Naive thymus-derived CD4-positive, alpha-beta T cell (primary cell): ENCODE measurements around the gene ADSL. TPM values are rescaled to one million over a fixed set of nuclear protein-coding genes. Genes with fewer than 3 reads are reported as not detected.
A peak's percentile ranks its signal among the peaks of the same experiment; 100 is the strongest.

Experiments
- ATAC-seq: fragments of 150-1000 bp; cut with Tn5 transposase; 2 replicates; pipeline ENCODE4 v1.10.0; 2021; ENCODE audit warnings: mild to moderate bottlenecking, moderate library complexity
- CTCF ChIA-PET: fragments of 350-600 bp; sonication (Branson Sonifier 250); formaldehyde crosslinking; loops from one replicate; lab custom pipeline; 2021; ENCODE audit warnings: antibody characterized with exemption; lab: Charles Lee
- POLR2A ChIA-PET: fragments of 350-600 bp; sonication (Branson Sonifier 250); formaldehyde crosslinking; loops from one replicate; lab custom pipeline; 2021; ENCODE audit warnings: antibody characterized with exemption, inconsistent platforms; lab: Charles Lee
- DNase-seq, 9 donors: peaks; one replicate each; pipeline versions ENCODE4 v3.0.0 to v3.0.0-alpha.2; 2020 to 2022; ENCODE audit warnings: mixed read lengths in 1 of 9
- H3K27ac ChIP-seq: one replicate; pipeline ENCODE4 v1.7.0; 2013; ENCODE audit warnings: mild to moderate bottlenecking, low read depth, low read length, moderate library complexity
- H3K27me3 ChIP-seq, 2 donors: one replicate each; pipeline ENCODE4 v1.7.0; 2013; ENCODE audit warnings: low read length in 2 of 2, mild to moderate bottlenecking in 2 of 2, moderate library complexity in 2 of 2; ENCODE audit not compliant: control insufficient read depth in 2 of 2, insufficient read depth in 2 of 2
- H3K36me3 ChIP-seq, 3 experiments: 1 replicate in 2 of 3; 2 replicates in 1 of 3; pipeline ENCODE4 v1.7.0; 2013; ENCODE audit warnings: low read length in 3 of 3, mild to moderate bottlenecking in 3 of 3, moderate library complexity in 1 of 3; ENCODE audit not compliant: insufficient read depth in 3 of 3, control insufficient read depth in 2 of 3
- H3K4me1 ChIP-seq, 2 donors: one replicate each; pipeline ENCODE4 v1.7.0; 2013; ENCODE audit warnings: low read length in 2 of 2, mild to moderate bottlenecking in 2 of 2, moderate library complexity in 1 of 2; ENCODE audit not compliant: control insufficient read depth in 2 of 2, insufficient read depth in 2 of 2
- H3K4me3 ChIP-seq: 2 replicates; pipeline ENCODE4 v1.7.0; 2013; ENCODE audit warnings: mild to moderate bottlenecking, low read length
- H3K9me3 ChIP-seq, 3 experiments: 1 replicate in 2 of 3; 2 replicates in 1 of 3; pipeline ENCODE4 v1.7.0; 2013; ENCODE audit warnings: low read length in 3 of 3; ENCODE audit not compliant: control insufficient read depth in 2 of 3
- H3K27ac Mint-ChIP-seq, 9 donors: one replicate each; pipeline ENCODE4 v1.8.0; 2020 to 2022; ENCODE audit warnings: mixed read lengths in 9 of 9, mild to moderate bottlenecking in 8 of 9, moderate library complexity in 5 of 9, inconsistent platforms in 2 of 9
- H3K27me3 Mint-ChIP-seq, 5 donors: one replicate each; pipeline ENCODE4 v1.8.0; 2021 to 2022; ENCODE audit warnings: mixed read lengths in 5 of 5, mild to moderate bottlenecking in 1 of 5
- H3K36me3 Mint-ChIP-seq, 5 donors: one replicate each; pipeline ENCODE4 v1.8.0; 2020 to 2022; ENCODE audit warnings: mixed read lengths in 5 of 5, mild to moderate bottlenecking in 3 of 5, inconsistent platforms in 1 of 5
- H3K4me1 Mint-ChIP-seq, 7 donors: one replicate each; pipeline ENCODE4 v1.8.0; 2020 to 2022; ENCODE audit warnings: mixed read lengths in 7 of 7, mild to moderate bottlenecking in 3 of 7, inconsistent platforms in 1 of 7
- H3K4me3 Mint-ChIP-seq, 10 donors: one replicate each; pipeline ENCODE4 v1.8.0; 2020 to 2022; ENCODE audit warnings: mild to moderate bottlenecking in 10 of 10, mixed read lengths in 10 of 10, moderate library complexity in 6 of 10, inconsistent platforms in 2 of 10
- H3K9me3 Mint-ChIP-seq, 11 donors: one replicate each; pipeline ENCODE4 v1.8.0; 2020 to 2022; ENCODE audit warnings: mixed read lengths in 11 of 11, mild to moderate bottlenecking in 4 of 11, inconsistent platforms in 1 of 11, moderate library complexity in 1 of 11
- intact Hi-C, 2 donors: fragments of 100-400 bp; cut with micrococcal nuclease; formaldehyde crosslinking; loops; one replicate each; pipeline ENCODE4 v1.15.1; 2023
- polyA plus RNA-seq, 2 donors: library from polyadenylated mRNA; unstranded; fragments of 300-500 nt; fragmentation: Illumina TruSeq; gene quantifications; one replicate each; pipeline ENCODE4 v1.2.3, GENCODE V29; 2021
- total RNA-seq, 6 experiments: library from RNA in 5 of 6; stranded (reverse) in 5 of 6; gene quantifications; 1 replicate in 5 of 6; 2 replicates in 1 of 6; pipeline ENCODE4 v1.2.3 and lab custom pipeline; 2021 to 2026

ADSL gene
- total and polyA plus RNA-seq, 7 experiments from 2014 or later: 54.4 to 127 (median 65.7) TPM

DNA sequence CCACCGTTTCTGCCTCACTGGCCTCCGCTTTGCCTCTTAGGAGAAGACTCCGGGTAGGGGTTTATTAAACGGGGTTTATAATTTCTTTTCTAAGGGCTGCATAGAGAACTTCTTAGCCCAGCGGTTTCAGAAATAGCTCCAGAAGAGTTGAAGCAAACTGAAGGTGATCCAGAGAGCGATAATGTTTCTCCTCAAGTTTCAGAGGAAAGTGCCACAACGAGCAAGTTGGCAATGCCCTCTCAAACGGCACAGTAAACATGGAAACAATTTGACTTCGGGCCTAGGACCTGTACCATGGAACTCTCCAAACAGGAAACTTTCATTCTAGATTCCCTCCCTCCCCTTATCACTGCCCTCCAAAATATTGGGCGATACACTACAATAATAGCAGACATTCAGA, 1.0 kb downstream of the ADSL start:
- Mint-ChIP-seq H3K4me3 (peak overlapping the region; percentile 93 to 99 (median 98)), H3K27ac (peak overlapping the region; percentile 70 to 99 (median 98)), H3K36me3 (peaks cover 5 to 10% (median 7%) of the 10 kb centered on the region in 5 donors), H3K4me1 (peaks cover 28 to 60% (median 40%) of the 10 kb centered on the region in 7 donors), H3K27me3 (no peaks in the 10 kb centered on the region), H3K9me3 (peaks cover 0 to 3% (median 0%) of the 10 kb centered on the region in 11 donors)
- no peak for DNase-seq
- ChIA-PET CTCF (interaction anchor here (0.6 to 3.2 kb wide), 36 partner anchors 9 to 830 kb away, joined by 3 to 23 read pairs (median 4); partner anchors contain the start of genes MRTFA, RPS19BP1 and TNRC6B), POLR2A (interaction anchor here (0.7 to 6.8 kb wide), 17 partner anchors 15 to 813 kb away, joined by 3 to 77 read pairs (median 6); partner anchors contain the start of gene TNRC6B)
- Histone ChIP-seq H3K4me3 (peak overlapping the region; percentile 98), H3K27ac (peak overlapping the region; percentile 83), H3K9me3 (no peaks in the 10 kb centered on the region), H3K4me1 (peaks cover 29 to 44% of the 10 kb centered on the region in 2 donors), H3K36me3 (peaks cover 7 to 40% (median 9%) of the 10 kb centered on the region in 3 experiments), H3K27me3 (no peaks in the 10 kb centered on the region)
- ATAC-seq: no peak
- intact Hi-C loops: loop anchor here (2.0 to 5.0 kb wide), 7 partner anchors 40 to 405 kb away; no protein-coding TSS in a partner anchor

DNA sequence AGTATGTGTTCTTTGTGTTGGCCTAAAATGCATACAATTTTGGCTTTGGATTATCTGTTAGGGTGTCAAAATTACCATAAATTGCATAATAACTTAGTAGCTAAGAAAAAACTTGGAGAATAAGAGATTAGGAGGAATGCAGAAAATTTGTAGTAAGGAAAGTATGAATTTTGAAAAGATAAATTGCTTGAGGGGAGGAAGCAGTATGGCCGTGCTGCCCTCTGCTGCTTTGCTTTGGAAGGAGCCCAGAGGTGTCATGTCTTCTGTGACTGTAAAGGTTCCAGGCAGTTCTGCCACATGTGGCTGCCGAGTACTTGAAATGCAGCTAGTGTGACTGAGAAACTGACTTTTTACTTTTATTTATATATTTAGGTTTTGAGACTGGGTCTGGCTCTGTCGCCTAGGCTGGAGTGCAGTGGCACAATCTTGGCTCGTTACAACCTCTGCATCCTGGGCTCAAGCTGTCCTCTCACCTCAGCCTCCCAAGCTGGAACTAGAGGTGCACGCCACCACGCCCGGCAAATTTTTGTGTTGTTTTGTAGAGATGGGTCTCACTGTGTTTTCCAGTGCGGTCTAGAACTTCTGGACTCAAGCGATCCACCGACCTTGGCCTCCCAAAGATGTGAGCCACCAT, 1.8 kb downstream of the ADSL start:
- H3K27me3 ChIP-seq: no peaks in the 10 kb centered on the region
- Mint-ChIP-seq H3K4me1 (peaks cover 20 to 57% (median 37%) of the 10 kb centered on the region in 7 donors), H3K27me3 (no peaks in the 10 kb centered on the region), H3K36me3 (peaks cover 5 to 15% (median 9%) of the 10 kb centered on the region in 5 donors), H3K4me3 (peak overlapping the region; percentile 93 to 99 (median 98)), H3K9me3 (peaks cover 0 to 3% (median 0%) of the 10 kb centered on the region in 11 donors), H3K27ac (peak overlapping the region; percentile 70 to 99 (median 98))
- peaks cover 13 to 48% (median 14%) of the 10 kb centered on the region in 3 experiments for H3K36me3 ChIP-seq
- ATAC-seq: peak; percentile 65
- H3K4me3 ChIP-seq: peak overlapping the region; percentile 98
- POLR2A ChIA-PET: interaction anchor here (0.6 to 6.8 kb wide), 19 partner anchors 12 to 1721 kb away, joined by 3 to 77 read pairs (median 5); partner anchors contain the start of gene TNRC6B
- no peaks in the 10 kb centered on the region for H3K9me3 ChIP-seq
- peak overlapping the region; percentile 83 for H3K27ac ChIP-seq
- intact Hi-C loops: loop anchor here (1.0 to 5.0 kb wide), 10 partner anchors 41 to 451 kb away; partner anchors contain the start of gene TNRC6B (in 1 of the 2)
- DNase-seq: peak in 8 of 9 donors; percentile 49 to 77 (median 68)
- peaks cover 28 to 36% of the 10 kb centered on the region in 2 donors for H3K4me1 ChIP-seq
- CTCF ChIA-PET: interaction anchor here (0.5 to 3.2 kb wide), 52 partner anchors 8 to 813 kb away, joined by 3 to 23 read pairs (median 3); partner anchors contain the start of genes MRTFA and TNRC6B

- Histone ChIP-seq H3K27ac (no peak overlapping the region), H3K27me3 (no peaks in the 10 kb centered on the region), H3K9me3 (no peaks in the 10 kb centered on the region), H3K4me3 (no peak overlapping the region), H3K4me1 (peaks cover 10 to 14% of the 10 kb centered on the region in 2 donors), H3K36me3 (peaks cover 18 to 81% (median 25%) of the 10 kb centered on the region in 3 experiments)
- H3K4me1 Mint-ChIP-seq: peaks cover 6 to 27% (median 22%) of the 10 kb centered on the region in 7 donors
- no peaks in the 10 kb centered on the region for H3K9me3 Mint-ChIP-seq
- no peak for DNase-seq
- no peak overlapping the region for H3K4me3 Mint-ChIP-seq
- H3K36me3 Mint-ChIP-seq: peaks cover 5 to 31% (median 17%) of the 10 kb centered on the region in 5 donors
- ATAC-seq: no peak
- H3K27me3 Mint-ChIP-seq: no peaks in the 10 kb centered on the region
- H3K27ac Mint-ChIP-seq: peak overlapping the region in 2 of 9 donors; percentile 43 to 76
- CTCF ChIA-PET: interaction anchor here (0.6 to 1.2 kb wide), 4 partner anchors 29 to 317 kb away, joined by 3 to 4 read pairs (median 4); no protein-coding TSS in a partner anchor
- intact Hi-C loops: no loop called here
- POLR2A ChIA-PET: interaction anchor here (1.1 to 1.4 kb wide), 2 partner anchors 162 to 308 kb away, joined by 4 to 6 read pairs; no protein-coding TSS in a partner anchor
These were observed 6.5 kb downstream of the ADSL start for GRCh38 chr22:40352763-40353162.

DNA sequence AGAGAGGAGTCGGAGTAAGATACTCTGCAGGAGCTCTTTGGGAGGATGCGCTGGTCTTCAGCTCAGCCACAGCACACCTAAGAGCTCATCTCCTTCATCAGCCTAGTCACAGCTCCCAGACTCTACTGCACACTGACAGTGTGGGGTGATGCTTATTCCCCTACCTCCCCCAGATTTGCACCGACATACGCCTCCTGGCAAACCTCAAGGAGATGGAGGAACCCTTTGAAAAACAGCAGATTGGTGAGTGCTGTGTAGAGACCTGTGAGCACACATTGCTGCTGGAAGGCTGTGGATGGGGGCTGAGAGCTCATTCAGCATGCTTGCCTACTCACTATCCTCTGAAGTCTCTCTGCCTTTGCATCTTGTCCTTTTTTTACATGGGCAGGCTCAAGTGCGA, 14.8 kb downstream of the ADSL start:
- Histone ChIP-seq H3K27ac (no peak overlapping the region), H3K4me3 (no peak overlapping the region), H3K36me3 (peaks cover 63 to 94% (median 67%) of the 10 kb centered on the region in 3 experiments), H3K9me3 (no peaks in the 10 kb centered on the region), H3K27me3 (no peaks in the 10 kb centered on the region), H3K4me1 (no peaks in the 10 kb centered on the region)
- Mint-ChIP-seq H3K27me3 (no peaks in the 10 kb centered on the region), H3K27ac (peak overlapping the region in 5 of 9 donors; percentile 5 to 81 (median 54)), H3K36me3 (peaks cover 24 to 81% (median 52%) of the 10 kb centered on the region in 5 donors), H3K9me3 (peaks cover 0 to 1% (median 0%) of the 10 kb centered on the region in 11 donors), H3K4me3 (no peak overlapping the region), H3K4me1 (peaks cover 0 to 11% (median 3%) of the 10 kb centered on the region in 7 donors)
- CTCF ChIA-PET: no interaction called here
- no peak for ATAC-seq
- DNase-seq: no peak
- POLR2A ChIA-PET: interaction anchor here (0.6 kb wide), 1 partner anchor 222 kb away, joined by 3 read pairs; no protein-coding TSS in a partner anchor
- intact Hi-C loops: no loop called here

GRCh38 chr22:40363059-40363458, 16.8 kb downstream of the ADSL start:
- Mint-ChIP-seq H3K27ac (peak overlapping the region in 5 of 9 donors; percentile 17 to 80 (median 68)), H3K9me3 (peaks cover 0 to 1% (median 0%) of the 10 kb centered on the region in 11 donors), H3K27me3 (no peaks in the 10 kb centered on the region), H3K36me3 (peaks cover 26 to 84% (median 62%) of the 10 kb centered on the region in 5 donors), H3K4me3 (no peak overlapping the region), H3K4me1 (peaks cover 0 to 11% (median 6%) of the 10 kb centered on the region in 7 donors)
- no peaks in the 10 kb centered on the region for H3K27me3 ChIP-seq
- intact Hi-C loops: no loop called here
- H3K4me1 ChIP-seq: no peaks in the 10 kb centered on the region
- no peak overlapping the region for H3K27ac ChIP-seq
- CTCF ChIA-PET: no interaction called here
- no peak for ATAC-seq
- no peak for DNase-seq
- POLR2A ChIA-PET: no interaction called here
- no peak overlapping the region for H3K4me3 ChIP-seq
- H3K9me3 ChIP-seq: no peaks in the 10 kb centered on the region
- peaks cover 68 to 100% (median 73%) of the 10 kb centered on the region in 3 experiments for H3K36me3 ChIP-seq

DNA sequence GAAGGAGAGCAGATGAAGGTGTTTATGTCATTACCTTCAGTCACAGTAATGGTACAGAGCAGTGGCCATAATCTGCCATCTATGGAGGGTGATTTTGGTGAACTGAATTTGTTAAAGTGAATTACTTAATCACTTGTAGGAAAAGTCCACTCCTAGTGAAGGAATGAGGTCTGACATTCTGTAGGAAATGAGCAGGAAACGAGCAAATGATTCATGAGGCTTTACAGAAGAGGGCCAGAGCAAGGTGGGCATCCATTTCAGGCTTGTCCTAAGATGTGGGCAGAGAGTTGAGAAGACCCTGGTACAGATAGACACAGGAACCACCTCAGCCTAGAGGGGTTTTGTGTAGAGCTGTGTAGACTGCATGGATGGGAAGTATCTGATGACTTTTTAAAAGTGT, 18.1 kb downstream of the ADSL start:
- intact Hi-C loops: no loop called here
- DNase-seq (no peak), ATAC-seq (no peak)
- H3K4me1 ChIP-seq: no peaks in the 10 kb centered on the region
- Mint-ChIP-seq H3K4me1 (peaks cover 0 to 10% (median 6%) of the 10 kb centered on the region in 7 donors), H3K27me3 (no peaks in the 10 kb centered on the region), H3K9me3 (peaks cover 0 to 1% (median 0%) of the 10 kb centered on the region in 11 donors), H3K27ac (peak overlapping the region in 8 of 9 donors; percentile 22 to 72 (median 40)), H3K4me3 (no peak overlapping the region), H3K36me3 (peaks cover 22 to 73% (median 55%) of the 10 kb centered on the region in 5 donors)
- H3K9me3 ChIP-seq: no peaks in the 10 kb centered on the region
- no peak overlapping the region for H3K27ac ChIP-seq
- ChIA-PET CTCF (no interaction called here), POLR2A (no interaction called here)
- H3K27me3 ChIP-seq: no peaks in the 10 kb centered on the region
- no peak overlapping the region for H3K4me3 ChIP-seq
- H3K36me3 ChIP-seq: peaks cover 56 to 90% (median 64%) of the 10 kb centered on the region in 3 experiments
